Renal cortex interstitium (tissue), 11 donors: Measurements from ENCODE around the gene DOC2B. TPM values are rescaled to one million over a fixed set of nuclear protein-coding genes. Genes with fewer than 3 reads are reported as not detected.
"Not testable (repeated sequence)": the region's sequence is repeated elsewhere in the genome, so short reads cannot be mapped to it uniquely, and the experiment has no call there.

Experiments
- DNase-seq, 11 donors: peaks; one replicate each; pipeline ENCODE4 v3.0.0-alpha.2; 2013; ENCODE audit warnings: low read depth in 9 of 11, low spot score in 4 of 11; ENCODE audit errors: extremely low read depth in 1 of 11
- polyA plus RNA-seq, 3 donors: library from polyadenylated mRNA; unstranded; fragments of 120-200 nt; gene quantifications; one replicate each; pipeline ENCODE4 v1.2.1, GENCODE V29; 2013; ENCODE audit not compliant: insufficient read length in 3 of 3

DOC2B gene
- polyA plus RNA-seq, 3 donors, result 49.7 to 84.3 (median 51.7) TPM

DNA sequence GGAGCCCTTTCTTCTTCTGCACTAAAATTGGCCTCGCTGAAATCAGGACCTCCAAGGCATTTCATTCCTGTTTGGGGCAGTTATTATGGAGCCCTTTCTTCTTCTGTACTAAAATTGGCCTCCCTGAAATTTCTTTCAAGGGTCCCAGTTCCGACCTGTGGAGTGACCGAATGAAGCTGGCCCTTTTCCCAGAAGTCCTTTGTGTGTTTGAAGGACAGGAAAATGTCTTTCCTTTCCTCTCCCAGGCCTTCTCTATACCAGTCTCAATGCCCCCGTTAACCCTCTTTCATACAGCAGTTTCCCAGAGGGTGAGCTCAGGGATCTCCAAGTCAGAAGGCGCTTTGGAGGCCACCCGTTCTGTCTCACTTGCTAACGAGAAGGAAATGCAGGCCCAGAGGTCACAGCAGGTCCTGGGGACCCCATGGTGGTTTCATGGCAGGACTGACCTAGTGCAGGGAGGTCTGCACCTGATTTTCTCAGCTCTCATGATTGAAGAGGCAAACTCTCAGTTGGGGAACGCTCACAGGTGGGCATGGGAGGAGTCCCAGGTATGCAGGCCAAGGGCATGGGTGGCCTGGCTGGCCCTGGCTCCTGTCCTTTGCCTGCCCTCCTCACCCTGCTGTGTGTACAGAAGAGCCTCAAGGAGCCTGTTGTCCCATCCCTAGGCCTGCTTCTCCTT is 37.1 kb upstream of the DOC2B start:
- DNase-seq, result no peak

DNA sequence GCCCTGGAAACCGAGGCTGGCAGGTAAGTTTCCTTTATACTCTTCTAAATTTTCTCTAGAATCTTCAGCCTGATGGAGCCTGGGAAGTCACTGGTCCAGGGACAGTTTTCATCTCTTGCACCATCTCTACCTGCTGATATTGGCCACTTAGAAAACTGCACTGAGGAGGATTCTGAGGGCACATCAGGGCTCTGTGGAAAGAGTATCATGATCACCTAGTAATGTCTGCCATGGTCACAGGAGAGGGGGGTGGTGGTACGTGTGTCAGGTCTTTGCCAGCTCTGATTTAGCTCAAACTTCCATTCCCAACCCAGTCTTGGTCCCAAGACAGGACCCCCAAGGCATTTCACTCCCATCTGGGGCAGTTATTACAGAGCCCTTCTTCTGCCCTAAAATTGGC is 35.2 kb upstream of the DOC2B start:
- DNase-seq, result no peak

DNA sequence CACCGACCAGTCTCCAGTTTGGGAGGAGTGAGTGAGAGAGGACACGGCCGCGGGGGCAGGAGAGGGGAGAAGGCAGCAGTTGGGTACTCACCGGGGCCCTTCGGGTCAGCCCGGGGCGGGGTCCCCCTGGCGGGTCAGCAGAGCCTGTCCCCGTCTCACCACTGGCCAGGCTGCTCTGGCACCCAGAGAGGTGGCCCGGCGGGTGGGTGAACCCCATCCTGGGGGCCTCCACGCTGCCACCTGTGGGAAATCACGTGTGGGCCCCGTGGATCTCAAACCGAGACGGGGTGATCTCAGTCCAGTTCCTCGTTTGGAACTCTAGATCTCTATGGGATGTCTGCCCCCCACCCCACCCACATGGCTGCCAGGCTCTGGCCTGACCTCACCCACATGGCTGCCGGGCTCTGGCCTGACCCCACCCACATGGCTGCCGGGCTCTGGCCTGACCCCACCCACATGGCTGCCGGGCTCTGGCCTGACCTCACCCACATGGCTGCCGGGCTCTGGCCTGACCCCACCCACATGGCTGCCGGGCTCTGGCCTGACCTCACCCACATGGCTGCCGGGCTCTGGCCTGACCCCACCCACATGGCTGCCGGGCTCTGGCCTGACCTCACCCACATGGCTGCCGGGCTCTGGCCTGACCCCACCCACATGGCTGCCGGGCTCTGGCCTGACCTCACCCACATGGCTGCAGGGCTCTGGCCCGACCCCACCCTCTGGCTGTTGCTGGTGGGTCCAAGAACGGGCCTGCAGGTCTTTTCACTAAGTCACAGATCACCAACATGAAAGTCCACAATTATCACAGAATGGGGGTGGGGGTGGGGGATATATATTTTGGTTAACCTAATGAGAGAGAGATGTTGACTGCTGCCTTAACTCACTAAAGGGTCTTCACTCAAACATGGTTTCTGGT is 34.4 kb upstream of the DOC2B start:
- not testable (repeated sequence) for DNase-seq

DNA sequence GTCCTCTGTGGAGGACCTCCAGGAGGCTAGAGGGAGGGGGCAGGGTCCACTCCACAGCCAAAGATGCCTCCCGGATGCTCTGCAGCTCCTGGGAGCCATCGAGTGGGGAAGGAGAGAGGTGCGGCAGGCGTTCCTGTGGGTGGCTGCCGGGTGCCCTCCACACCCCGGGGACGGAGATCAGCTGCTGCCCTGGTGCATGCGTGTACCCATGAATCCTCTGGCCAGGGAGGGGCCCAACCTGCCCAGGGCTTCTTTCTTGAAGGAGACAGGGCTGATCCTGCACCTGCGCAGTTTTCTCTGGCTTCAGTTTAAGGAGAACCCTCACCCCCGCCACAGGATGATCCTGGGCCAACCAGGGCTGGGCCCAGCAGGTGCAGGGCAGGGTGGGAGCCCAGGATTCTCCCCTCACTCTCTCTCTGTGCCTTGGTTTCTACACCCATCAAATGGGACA is 33.5 kb upstream of the DOC2B start:
- no peak for DNase-seq

DNA sequence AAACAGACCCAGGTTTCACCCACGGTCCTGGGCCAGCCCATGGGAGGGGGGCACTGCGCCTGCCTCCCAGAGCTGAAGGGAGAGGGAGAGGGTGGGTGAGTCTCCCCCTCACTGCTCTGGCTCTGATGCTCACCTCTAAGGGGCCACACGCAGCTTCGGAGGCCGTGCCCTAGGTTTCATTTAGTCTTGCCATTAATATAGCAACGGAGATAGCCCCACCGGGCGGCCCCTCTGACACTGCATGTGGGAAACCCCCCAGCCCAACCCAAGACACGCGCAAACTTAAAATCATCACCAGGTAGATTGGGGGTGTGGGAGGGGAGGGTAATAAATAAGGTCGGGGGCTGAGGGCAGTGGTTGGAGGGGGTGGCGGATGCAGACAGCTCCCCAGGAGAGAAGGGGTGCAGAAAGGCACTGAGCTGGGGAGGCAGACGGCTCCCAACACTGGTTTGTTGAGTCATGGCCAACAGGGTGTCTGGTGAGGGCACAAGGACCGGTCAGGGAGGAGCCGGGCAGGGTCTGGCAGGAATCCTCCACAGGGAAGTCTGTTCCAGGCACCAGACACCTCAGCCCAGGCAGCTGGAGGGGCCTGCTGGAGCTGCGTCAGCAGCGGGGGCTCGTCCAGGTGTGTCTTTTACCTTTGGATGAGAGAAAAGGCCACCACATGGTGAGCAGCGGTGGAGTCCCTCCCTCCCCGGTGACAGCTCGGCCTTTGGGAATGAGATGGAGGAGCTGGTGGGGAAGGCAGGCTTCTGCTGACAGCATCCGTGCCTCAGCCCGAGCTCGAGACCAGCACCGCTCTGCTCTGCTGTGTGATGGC is 32.0 kb upstream of the DOC2B start:
- DNase-seq, result no peak

DNA sequence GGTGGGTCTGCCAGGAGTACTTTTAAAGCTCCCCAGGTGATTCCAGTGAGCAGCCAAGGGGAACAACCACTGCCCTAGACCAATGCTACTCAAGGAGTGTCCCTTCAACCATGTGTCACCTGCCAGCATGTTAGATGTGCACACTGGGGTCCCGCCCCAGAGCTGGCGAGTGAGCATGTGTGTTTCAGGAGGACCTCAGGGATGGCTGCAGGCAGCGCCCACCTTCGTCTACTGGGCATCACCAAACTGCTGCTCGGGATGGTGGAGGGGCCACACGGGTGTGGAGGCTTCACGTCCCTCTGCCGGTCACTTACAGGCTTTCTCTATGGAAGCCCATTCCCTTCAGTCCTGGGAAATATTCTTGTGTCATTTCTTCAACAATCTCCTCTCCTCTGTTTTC is 29.0 kb upstream of the DOC2B start:
- no peak for DNase-seq

DNA sequence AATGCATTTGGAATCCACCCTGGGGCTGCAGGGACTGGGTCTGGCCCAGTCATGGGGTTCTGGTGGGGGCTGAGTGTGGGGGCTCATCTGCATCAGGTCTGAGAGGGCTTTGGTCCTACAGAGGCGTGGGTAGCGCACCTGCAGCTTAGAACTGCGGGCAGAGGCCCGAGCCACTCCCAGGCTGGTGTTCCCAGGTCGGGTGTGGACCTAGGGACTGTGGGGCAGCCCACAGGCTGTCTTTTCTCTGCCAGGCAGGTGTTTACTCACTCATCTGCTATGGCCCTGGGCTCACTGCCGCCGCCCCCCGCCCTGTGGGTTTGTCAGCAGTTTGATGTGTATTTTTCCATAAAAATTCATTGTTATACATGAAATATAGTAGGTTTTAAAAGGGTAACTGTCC is 27.0 kb upstream of the DOC2B start:
- DNase-seq, result no peak

DNA sequence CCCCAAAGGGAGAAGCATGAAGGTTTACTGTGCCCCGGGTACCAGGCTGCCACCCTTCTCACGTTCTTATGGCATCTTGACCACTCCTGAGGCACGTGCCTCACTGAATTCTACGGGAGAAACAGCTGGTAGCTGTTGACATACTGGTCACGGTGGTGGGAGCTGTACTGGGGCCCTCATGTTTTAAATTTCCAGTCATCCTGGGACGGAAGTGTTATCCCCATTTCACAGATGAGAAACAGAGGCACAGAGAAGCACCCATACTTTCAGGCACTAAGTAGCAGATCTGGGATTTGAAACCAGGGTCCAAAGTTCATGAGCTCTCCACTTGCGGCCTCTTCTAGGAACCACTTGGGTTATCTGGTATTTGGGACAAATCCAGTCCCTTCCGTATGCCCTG is 26.3 kb upstream of the DOC2B start:
- DNase-seq, result no peak

DNA sequence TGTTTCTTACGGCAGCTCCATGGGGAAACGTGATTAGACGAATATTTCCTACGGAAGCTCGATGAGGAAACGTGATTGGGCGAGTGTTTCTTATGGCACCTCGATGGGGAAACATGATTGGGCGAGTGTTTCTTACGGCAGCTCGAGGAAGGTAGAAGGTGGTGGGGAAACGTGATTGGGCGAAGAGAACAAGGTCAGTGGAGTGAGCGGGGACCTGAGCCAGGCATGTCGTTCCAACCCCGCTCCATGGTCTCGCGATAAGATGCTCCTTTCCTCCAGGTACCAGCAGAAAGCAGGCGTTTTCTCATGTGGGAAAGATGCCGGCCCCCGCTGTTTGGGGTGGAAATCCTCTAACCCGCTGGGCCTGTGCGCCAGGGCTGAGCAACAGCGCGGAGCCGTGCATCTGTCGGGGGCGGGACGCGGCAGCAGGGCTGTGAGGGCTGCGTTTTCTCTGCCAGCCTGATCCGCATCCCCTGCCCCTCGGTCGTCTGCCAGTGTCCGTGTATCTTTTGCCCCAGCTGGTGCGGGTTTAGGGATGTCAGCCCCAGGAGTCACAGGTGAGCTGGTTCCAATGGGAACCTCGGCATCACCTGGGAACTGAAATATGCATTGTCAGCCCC is 25.6 kb upstream of the DOC2B start:
- DNase-seq, result no peak

DNA sequence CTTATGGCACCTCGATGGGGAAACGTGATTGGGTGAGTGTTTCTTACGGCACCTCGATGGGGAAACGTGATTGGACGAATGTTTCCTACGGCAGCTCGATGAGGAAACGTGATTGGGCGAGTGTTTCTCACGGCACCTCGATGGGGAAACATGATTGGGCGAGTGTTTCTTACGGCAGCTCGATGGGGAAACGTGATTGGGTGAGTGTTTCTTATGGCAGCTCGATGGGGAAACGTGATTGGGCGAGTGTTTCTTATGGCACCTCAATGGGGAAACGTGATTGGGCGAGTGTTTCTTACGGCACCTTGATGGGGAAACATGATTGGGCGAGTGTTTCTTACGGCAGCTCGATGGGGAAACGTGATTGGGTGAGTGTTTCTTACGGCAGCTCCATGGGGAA is 25.0 kb upstream of the DOC2B start:
- DNase-seq, result not testable (repeated sequence)

DNA sequence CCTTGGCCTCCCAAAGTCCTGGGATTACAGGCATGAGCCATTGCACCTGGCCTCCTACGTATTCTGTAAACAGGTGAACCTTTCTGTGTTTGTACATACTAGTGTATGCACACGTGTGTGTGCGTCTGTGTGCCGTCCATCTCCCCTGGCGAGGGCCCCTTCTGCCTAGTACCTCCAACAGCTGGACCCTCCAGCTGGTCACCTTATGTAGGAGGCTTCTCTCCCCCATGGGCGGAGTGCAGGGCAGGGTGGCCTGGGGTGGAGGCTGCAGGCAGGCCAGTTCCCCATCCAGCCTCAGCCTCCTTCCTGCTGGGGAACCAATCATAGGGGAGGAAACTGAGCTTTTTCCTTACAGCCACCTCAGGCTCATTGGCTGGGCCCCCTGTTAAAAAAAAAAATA is 24.4 kb upstream of the DOC2B start:
- no peak for DNase-seq

DNA sequence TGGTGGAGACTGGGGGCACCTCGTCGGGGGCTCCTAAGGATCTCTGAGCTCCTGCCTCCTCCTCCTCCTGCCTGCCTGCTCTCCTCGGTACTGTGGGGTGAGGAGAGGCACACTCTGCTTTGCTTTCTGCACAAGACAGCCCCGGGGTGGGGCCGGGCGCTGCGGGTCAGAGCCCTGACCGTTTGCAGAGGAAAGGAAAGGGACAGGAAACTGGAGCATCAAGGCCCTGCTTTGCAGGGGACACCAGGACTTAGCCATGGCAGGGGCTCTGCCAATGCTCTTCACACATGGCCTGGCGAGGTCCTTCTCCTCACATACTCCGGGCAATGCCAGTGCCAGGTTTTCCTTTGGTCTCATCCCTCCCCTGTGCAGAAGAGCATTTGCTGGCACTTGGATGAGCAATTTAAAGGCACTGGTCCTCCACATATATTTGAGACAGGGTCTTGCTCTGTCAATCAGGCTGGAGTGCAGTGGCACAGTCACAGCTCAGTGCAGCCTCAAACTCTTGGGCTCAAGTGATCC is 23.8 kb upstream of the DOC2B start:
- no peak for DNase-seq

DNA sequence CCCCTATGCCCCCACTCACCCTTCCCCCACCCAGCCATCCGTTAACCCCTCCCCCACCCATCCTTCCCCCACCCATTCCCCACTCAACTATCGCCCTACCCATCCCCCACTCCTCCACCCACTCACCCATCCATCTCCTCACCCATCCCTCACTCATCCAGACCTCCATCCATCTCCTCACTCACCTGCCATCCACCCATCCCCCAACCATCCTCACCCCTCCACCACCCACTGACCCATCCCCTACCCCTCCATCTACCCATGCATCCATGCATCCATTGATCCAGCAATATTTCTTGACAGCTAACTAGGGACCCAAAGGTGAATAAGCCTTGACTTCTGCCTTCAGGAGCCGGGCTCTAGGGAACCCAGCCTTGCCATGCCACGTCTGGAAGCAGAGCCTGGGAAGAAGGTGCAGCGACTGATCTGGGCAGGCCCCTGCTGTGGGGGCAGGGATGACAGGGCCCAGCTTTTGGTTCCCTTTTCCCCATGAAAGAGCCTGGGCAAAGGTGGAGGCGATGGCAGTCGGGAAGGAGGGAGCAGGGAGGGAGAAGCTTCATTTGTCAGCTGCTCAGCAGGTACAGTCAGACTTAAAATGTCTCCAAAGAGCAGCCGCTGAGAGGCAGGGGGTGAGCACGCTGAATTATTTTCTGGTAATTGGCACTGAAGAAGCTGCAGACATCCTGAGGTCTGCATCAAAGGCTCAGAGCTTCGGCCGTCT is 23.1 kb upstream of the DOC2B start:
- no peak for DNase-seq

DNA sequence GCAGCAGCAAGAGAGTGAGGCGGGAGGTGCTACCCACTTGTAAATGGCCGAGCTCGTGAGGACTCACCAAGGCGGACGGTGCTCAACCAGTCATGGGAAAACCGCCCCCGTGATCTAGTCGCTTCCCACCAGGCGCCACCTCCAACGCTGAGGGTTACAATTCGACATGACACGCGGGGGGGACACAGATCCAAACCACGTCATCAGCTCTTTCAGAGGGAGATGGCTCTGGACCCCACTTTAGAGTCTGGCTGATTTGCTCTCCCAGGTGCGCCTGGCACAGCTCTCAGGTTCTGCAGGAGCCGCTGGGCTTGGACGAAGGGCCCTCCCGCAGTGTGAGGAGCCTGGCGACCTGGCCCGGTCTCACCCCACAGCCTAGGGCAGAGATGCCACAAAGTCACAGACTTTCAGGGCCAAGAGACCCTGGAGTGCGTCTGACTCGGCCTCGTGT is 21.1 kb upstream of the DOC2B start:
- no peak for DNase-seq

DNA sequence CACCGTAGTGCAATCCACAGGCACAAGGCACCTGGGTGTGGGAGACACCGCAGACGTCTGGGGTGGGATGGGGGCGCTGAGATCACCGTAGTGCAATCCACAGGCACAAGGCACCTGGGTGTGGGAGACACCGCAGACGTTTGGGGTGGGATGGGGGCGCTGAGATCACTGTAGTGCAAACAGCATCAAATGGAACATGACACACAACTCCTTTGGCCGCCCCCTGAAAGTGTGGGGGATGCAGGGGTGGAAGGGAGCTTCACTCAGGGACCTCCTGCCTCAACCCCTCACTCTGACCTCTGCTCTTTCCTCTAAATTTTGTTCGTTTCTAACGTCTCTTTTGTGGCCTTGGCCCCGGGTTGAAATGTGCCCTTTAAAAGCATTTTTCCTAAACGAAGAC is 20.3 kb upstream of the DOC2B start:
- not testable (repeated sequence) for DNase-seq

DNA sequence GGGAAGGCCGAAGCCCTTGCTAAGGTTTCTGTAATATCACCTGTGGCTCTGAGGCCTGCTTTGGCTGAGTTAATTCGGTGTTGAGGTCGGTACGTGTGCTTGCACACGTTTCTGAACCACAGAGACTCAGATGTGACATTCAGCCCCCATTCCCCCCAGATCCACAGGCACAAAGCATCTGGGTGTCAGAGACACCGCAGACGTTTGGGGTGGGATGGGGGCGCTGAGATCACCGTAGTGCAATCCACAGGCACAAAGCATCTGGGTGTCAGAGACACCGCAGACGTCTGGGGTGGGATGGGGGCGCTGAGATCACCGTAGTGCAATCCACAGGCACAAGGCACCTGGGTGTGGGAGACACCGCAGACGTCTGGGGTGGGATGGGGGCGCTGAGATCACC is 19.8 kb upstream of the DOC2B start:
- DNase-seq, result not testable (repeated sequence)

DNA sequence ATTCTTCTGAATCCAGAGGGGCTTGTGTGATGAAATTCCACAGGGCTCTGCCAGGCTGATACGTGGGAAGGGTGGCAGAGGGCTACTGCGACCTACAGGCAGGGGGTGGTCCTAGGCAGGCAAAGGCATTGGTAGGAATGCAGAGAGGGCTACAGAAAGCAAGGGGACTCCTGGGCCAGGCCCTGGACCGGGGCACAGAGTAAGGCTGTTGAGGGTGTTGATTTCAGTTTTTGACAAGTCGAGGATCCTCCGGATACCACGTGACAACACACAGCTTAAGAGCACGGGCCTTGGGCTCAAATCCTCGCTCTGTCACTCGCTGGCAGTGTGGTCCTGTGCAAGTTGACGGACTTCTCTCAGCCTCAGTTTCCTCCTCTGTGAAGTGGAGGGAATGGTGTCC is 19.1 kb upstream of the DOC2B start:
- DNase-seq, result no peak

DNA sequence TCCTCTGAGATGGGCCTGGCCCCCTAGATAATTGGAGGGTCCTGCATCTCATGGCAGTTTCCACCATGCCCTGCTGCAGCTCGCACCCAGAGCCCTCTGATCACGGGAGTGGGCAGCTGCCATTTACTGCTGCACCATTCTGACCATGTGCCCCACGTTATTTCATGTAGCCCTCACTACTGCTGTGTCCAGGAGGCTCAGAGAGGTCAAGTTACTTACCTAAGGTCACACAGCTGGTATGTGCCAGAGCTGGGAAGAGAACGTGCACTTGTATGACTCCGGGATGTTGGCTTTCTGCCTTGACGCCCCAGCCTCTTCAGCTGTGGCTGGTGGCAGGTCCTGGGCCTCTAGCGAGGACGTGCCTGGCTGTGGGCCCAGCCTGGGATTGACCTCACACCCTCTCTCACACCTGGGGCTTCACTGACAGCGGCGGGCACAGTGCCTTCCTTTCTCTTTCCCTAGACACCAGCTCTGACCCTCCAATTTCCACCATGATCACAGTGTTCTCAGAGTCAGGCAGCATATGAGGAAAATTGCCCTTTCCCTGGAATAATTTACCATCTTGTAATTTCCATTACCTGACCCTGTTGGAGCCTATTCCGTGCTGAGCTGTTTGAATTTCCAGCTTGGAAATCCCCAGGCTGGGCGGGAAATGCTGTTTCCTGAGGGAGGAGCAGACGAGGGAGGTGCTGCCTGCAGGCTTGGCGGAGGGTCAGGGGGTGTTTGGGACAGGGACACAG is 18.5 kb upstream of the DOC2B start:
- DNase-seq, result peak in 3 of 11 donors; percentile 40 to 60 (median 48)
